Ishikawa (cell line): ENCODE measurements around the gene GALNT2.

Source experiments
- CEBPB ChIP-seq: IDR thresholded peaks from 2 replicates; pipeline ENCODE4 v1.6.1; 2012
- CREB1 ChIP-seq: IDR thresholded peaks from 2 replicates; pipeline ENCODE4 v1.6.1; 2012; ENCODE audit warnings: low read depth
- EP300 ChIP-seq: IDR thresholded peaks from 2 replicates; pipeline ENCODE4 v1.6.1; 2012; ENCODE audit warnings: borderline replicate concordance
- FOXM1 ChIP-seq: IDR thresholded peaks from 2 replicates; pipeline ENCODE4 v1.6.1; 2012; ENCODE audit warnings: low read depth, borderline replicate concordance
- RAD21 ChIP-seq: IDR thresholded peaks from 2 replicates; pipeline ENCODE4 v1.6.1; 2012; ENCODE audit warnings: low read depth
- TAF1 ChIP-seq: IDR thresholded peaks from 2 replicates; pipeline ENCODE4 v1.6.1; 2012; ENCODE audit warnings: low read depth, mild to moderate bottlenecking
- TF ChIP-seq, protein P1 (sequence below): IDR thresholded peaks from 2 replicates; pipeline ENCODE4 v1.6.1; 2012
- TF ChIP-seq, protein P2 (sequence below): IDR thresholded peaks from 2 replicates; pipeline ENCODE4 v1.6.1; 2012; ENCODE audit warnings: low read depth, mild to moderate bottlenecking

DNA sequence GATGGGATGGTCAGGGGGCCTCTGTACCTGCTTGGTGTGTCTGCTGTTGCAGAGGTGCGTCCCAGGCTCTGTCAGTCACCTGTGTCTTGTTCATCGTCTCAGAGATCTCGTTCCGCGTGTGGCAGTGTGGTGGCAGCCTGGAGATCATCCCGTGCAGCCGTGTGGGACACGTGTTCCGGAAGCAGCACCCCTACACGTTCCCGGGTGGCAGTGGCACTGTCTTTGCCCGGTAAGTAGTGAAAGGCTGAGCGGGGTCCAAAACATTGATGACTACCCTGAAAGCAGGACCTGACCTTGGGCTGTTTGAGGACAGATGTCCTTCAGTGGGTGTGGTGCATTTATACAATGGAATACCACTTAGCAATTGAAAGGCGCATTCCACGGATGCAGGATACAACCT is 188.1 kb downstream of the GALNT2 start:
- TF ChIP-seq CEBPB, result no peak
- TF ChIP-seq, protein P1, sequence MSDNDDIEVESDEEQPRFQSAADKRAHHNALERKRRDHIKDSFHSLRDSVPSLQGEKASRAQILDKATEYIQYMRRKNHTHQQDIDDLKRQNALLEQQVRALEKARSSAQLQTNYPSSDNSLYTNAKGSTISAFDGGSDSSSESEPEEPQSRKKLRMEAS, result no peak
- TF ChIP-seq, protein P2, sequence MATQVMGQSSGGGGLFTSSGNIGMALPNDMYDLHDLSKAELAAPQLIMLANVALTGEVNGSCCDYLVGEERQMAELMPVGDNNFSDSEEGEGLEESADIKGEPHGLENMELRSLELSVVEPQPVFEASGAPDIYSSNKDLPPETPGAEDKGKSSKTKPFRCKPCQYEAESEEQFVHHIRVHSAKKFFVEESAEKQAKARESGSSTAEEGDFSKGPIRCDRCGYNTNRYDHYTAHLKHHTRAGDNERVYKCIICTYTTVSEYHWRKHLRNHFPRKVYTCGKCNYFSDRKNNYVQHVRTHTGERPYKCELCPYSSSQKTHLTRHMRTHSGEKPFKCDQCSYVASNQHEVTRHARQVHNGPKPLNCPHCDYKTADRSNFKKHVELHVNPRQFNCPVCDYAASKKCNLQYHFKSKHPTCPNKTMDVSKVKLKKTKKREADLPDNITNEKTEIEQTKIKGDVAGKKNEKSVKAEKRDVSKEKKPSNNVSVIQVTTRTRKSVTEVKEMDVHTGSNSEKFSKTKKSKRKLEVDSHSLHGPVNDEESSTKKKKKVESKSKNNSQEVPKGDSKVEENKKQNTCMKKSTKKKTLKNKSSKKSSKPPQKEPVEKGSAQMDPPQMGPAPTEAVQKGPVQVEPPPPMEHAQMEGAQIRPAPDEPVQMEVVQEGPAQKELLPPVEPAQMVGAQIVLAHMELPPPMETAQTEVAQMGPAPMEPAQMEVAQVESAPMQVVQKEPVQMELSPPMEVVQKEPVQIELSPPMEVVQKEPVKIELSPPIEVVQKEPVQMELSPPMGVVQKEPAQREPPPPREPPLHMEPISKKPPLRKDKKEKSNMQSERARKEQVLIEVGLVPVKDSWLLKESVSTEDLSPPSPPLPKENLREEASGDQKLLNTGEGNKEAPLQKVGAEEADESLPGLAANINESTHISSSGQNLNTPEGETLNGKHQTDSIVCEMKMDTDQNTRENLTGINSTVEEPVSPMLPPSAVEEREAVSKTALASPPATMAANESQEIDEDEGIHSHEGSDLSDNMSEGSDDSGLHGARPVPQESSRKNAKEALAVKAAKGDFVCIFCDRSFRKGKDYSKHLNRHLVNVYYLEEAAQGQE, result no peak
- TF ChIP-seq EP300, result no peak
- TF ChIP-seq CREB1, result no peak
- no peak for TF ChIP-seq TAF1
- no peak for TF ChIP-seq RAD21
- TF ChIP-seq FOXM1, result no peak
